Type B pancreatic cell (in vitro differentiated cells): ENCODE data around the gene UFD1. TPM values are rescaled to one million over a fixed set of nuclear protein-coding genes. Genes with fewer than 3 reads are reported as not detected.

Experiments used
- DNase-seq: peaks from one replicate; pipeline ENCODE4 v3.0.0; 2021; ENCODE audit warnings: mixed read lengths; ENCODE audit not compliant: unreplicated experiment; ENCODE audit errors: extremely low spot score
- H3K27ac Mint-ChIP-seq: 2 replicates; pipeline ENCODE4 v1.8.0; 2021; ENCODE audit warnings: mild to moderate bottlenecking, mixed read lengths
- H3K27me3 Mint-ChIP-seq: 2 replicates; pipeline ENCODE4 v1.8.0; 2021; ENCODE audit warnings: mixed read lengths
- H3K36me3 Mint-ChIP-seq: 2 replicates; pipeline ENCODE4 v1.8.0; 2021; ENCODE audit warnings: mixed read lengths
- H3K4me1 Mint-ChIP-seq: one replicate; pipeline ENCODE4 v1.8.0; 2021; ENCODE audit warnings: mixed read lengths; ENCODE audit not compliant: unreplicated experiment
- H3K4me3 Mint-ChIP-seq: 2 replicates; pipeline ENCODE4 v1.8.0; 2021; ENCODE audit warnings: mild to moderate bottlenecking, mixed read lengths
- H3K9me3 Mint-ChIP-seq: 2 replicates; pipeline ENCODE4 v1.8.0; 2021; ENCODE audit warnings: mixed read lengths
- CTCF ChIP-seq: fragments of 200-600 bp; sonication (generic); conservative IDR thresholded peaks from 2 replicates; pipeline ENCODE4 v1.5.0; 2021; ENCODE audit warnings: antibody characterized with exemption, mild to moderate bottlenecking
- total RNA-seq: library from RNA; stranded (reverse); gene quantifications from 2 replicates; pipeline ENCODE4 v1.2.1, GENCODE V29; 2021; ENCODE audit warnings: low replicate concordance

Gene UFD1
- total RNA-seq, 1 donor from 2014 or later: 52.4 TPM

- Mint-ChIP-seq H3K27me3 (peaks cover 11% of the 10 kb centered on the region), H3K4me3 (no peak overlapping the region), H3K9me3 (peaks cover 6% of the 10 kb centered on the region), H3K27ac (no peak overlapping the region), H3K4me1 (no peaks in the 10 kb centered on the region), H3K36me3 (peaks cover 9% of the 10 kb centered on the region)
- no peak for TF ChIP-seq CTCF
- DNase-seq: peak; percentile 56
Observed at GRCh38 chr22:19517919-19518611, 39.1 kb upstream of the UFD1 start.

GRCh38 chr22:19517171-19517500 is 38.1 kb upstream of the UFD1 start:
- Mint-ChIP-seq H3K36me3 (peaks cover 9% of the 10 kb centered on the region), H3K9me3 (peaks cover 6% of the 10 kb centered on the region), H3K27me3 (peaks cover 5% of the 10 kb centered on the region), H3K4me1 (no peaks in the 10 kb centered on the region), H3K27ac (no peak overlapping the region), H3K4me3 (no peak overlapping the region)
- no peak for TF ChIP-seq CTCF
- DNase-seq: no peak

GRCh38 chr22:19516378-19517170 is 37.6 kb upstream of the UFD1 start:
- peaks cover 9% of the 10 kb centered on the region for H3K36me3 Mint-ChIP-seq
- H3K4me1 Mint-ChIP-seq: no peaks in the 10 kb centered on the region
- H3K27me3 Mint-ChIP-seq: no peaks in the 10 kb centered on the region
- DNase-seq: peak; percentile 67
- TF ChIP-seq CTCF: no peak
- peaks cover 6% of the 10 kb centered on the region for H3K9me3 Mint-ChIP-seq
- no peak overlapping the region for H3K27ac Mint-ChIP-seq
- H3K4me3 Mint-ChIP-seq: no peak overlapping the region

- Mint-ChIP-seq H3K27me3 (no peaks in the 10 kb centered on the region), H3K27ac (no peak overlapping the region), H3K9me3 (peaks cover 6% of the 10 kb centered on the region), H3K4me3 (no peak overlapping the region), H3K36me3 (peaks cover 9% of the 10 kb centered on the region), H3K4me1 (no peaks in the 10 kb centered on the region)
- peak; percentile 58 for DNase-seq
- no peak for TF ChIP-seq CTCF
Observed at GRCh38 chr22:19515654-19516377, 36.8 kb upstream of the UFD1 start.

- TF ChIP-seq CTCF: no peak
- Mint-ChIP-seq H3K4me1 (no peaks in the 10 kb centered on the region), H3K9me3 (peaks cover 6% of the 10 kb centered on the region), H3K36me3 (peaks cover 9% of the 10 kb centered on the region), H3K27me3 (no peaks in the 10 kb centered on the region), H3K27ac (no peak overlapping the region), H3K4me3 (no peak overlapping the region)
- peak; percentile 57 for DNase-seq
Observed at GRCh38 chr22:19514831-19515565, 36.0 kb upstream of the UFD1 start.
